ENCODE results near the gene FGD4.

Gene FGD4

GRCh38 chr12:32693036-32693435, 293.7 kb downstream of the FGD4 start:
- no peak for DNase-seq
